Activated T-cell treated with anti-CD3 and anti-CD28 coated beads, Interleukin-2, amount 50 U/mL, for 72 hours (primary cell): ENCODE measurements around the gene CLDN11. TPM values are rescaled to one million over a fixed set of nuclear protein-coding genes. Genes with fewer than 3 reads are reported as not detected.

Experiments
- ATAC-seq, 2 donors: fragments of 150-1000 bp; cut with Tn5 transposase; replicated peaks in 1 of 2; 2 replicates each; pipeline ENCODE4 v1.10.0; 2021; ENCODE audit warnings: moderate library complexity in 2 of 2, mild to moderate bottlenecking in 1 of 2
- DNase-seq, 2 donors: peaks; one replicate each; pipeline ENCODE4 v3.0.0; 2021 to 2022; ENCODE audit warnings: mixed read lengths in 1 of 2
- H3K27ac Mint-ChIP-seq: one replicate; pipeline ENCODE4 v1.8.0; 2022; ENCODE audit warnings: mild to moderate bottlenecking, moderate library complexity, mixed read lengths
- H3K27me3 Mint-ChIP-seq: one replicate; pipeline ENCODE4 v1.8.0; 2022; ENCODE audit warnings: low read depth, mixed read lengths
- H3K36me3 Mint-ChIP-seq, 2 donors: one replicate each; pipeline ENCODE4 v1.8.0; 2022; ENCODE audit warnings: mixed read lengths in 2 of 2, mild to moderate bottlenecking in 1 of 2; ENCODE audit not compliant: insufficient read depth in 2 of 2
- H3K4me1 Mint-ChIP-seq: one replicate; pipeline ENCODE4 v1.8.0; 2022; ENCODE audit warnings: low read depth, mixed read lengths
- H3K4me3 Mint-ChIP-seq, 2 donors: one replicate each; pipeline ENCODE4 v1.8.0; 2022; ENCODE audit warnings: mild to moderate bottlenecking in 2 of 2, mixed read lengths in 2 of 2, moderate library complexity in 2 of 2
- H3K9me3 Mint-ChIP-seq, 2 donors: one replicate each; pipeline ENCODE4 v1.8.0; 2022; ENCODE audit warnings: mixed read lengths in 2 of 2
- total RNA-seq, 2 donors: library from RNA; stranded (reverse); gene quantifications; one replicate each; pipeline ENCODE4 v1.2.3, GENCODE V29; 2022

CLDN11 gene
- total RNA-seq, 2 donors from 2014 or later: not detected

- H3K27me3 Mint-ChIP-seq: peaks cover 40% of the 10 kb centered on the region
- peaks cover 10% of the 10 kb centered on the region for H3K4me1 Mint-ChIP-seq
- ATAC-seq (peak; percentile 24 to 43), DNase-seq (no peak)
- no peaks in the 10 kb centered on the region for H3K9me3 Mint-ChIP-seq
- H3K27ac Mint-ChIP-seq: no peak overlapping the region
- peaks cover 0 to 2% of the 10 kb centered on the region in 2 donors for H3K36me3 Mint-ChIP-seq
- H3K4me3 Mint-ChIP-seq: peak overlapping the region; percentile 60 to 62
Observed at GRCh38 chr3:170419557-170420087, 954 bp downstream of the CLDN11 start.

DNA sequence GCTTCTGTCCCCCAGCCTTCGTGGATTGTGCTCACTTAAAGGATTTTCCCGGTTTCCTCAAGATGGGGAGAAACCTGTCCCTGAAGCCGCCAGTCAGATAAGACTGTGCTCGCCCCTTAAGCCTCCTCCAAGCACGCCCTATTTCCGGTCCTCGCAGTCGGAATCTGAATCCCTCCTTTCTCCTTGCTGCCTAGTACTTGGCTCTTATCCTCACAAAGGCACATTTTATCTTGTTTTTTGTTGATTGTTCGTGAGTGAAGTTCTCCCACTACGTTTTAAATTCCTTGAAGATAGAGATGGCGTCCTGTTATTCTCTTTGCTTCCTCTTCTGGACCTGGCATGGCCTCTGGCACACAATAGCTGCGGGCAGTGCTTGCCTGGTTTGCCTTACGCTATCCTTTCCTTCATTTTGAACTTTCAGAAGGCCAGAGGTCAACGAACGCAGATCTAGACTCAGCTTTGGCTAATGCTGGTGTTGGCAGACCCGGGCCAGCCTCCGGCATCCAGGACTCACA lies 1.7 kb downstream of the CLDN11 start:
- Mint-ChIP-seq H3K27ac (no peak overlapping the region), H3K4me3 (peak overlapping the region; percentile 7 to 23), H3K9me3 (no peaks in the 10 kb centered on the region), H3K4me1 (peaks cover 10% of the 10 kb centered on the region), H3K36me3 (peaks cover 0 to 2% of the 10 kb centered on the region in 2 donors), H3K27me3 (peaks cover 40% of the 10 kb centered on the region)
- no peak for DNase-seq
- no peak for ATAC-seq

DNA sequence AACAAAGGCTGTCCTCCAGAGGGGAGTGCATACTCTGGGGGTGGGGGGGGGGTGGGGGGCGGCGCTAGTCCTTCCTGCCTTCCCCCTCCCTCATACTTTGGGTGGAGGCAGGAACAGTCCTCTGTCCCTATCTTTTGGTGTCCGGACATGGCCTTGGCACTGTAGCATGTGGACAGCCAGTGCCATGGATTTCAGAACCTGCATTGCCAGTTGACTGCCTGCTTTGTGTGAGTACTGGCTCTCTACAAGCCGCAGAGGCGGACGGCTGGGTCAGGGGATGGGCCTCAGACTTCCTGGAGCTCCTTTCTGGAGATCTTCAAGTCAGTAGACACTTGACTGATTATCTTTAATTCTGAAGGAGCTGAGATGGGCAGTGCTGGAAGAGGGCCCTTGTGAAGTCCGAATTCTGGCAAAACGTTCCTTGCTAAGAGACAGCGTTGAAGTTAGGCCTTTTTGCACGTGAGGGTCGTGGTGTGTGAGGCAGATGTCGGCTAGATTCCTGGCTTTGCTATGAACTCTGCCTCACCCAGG lies 2.5 kb downstream of the CLDN11 start:
- H3K4me3 Mint-ChIP-seq: no peak overlapping the region
- peaks cover 38% of the 10 kb centered on the region for H3K27me3 Mint-ChIP-seq
- ATAC-seq (no peak), DNase-seq (no peak)
- H3K9me3 Mint-ChIP-seq: no peaks in the 10 kb centered on the region
- H3K4me1 Mint-ChIP-seq: peaks cover 10% of the 10 kb centered on the region
- H3K36me3 Mint-ChIP-seq: peaks cover 0 to 2% of the 10 kb centered on the region in 2 donors
- H3K27ac Mint-ChIP-seq: no peak overlapping the region

DNA sequence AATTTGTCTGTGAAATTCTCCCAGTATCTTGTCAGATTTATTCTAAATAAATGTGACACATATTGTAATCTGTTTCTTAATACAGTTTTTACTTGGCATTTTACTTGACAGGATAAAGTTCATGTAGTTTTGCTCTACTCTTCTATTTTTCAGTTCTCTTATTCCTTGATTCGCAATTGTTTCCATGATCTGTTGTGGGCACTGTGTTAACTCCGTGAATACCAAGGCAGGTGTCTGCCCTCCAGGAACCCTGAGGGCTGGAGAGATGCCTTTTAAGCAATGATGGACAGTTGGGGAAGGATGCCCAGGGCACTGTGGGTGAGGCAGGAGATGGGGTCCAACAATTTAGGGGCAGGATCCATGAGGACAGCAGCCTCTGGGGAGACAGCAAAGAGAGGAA lies 3.1 kb downstream of the CLDN11 start:
- Mint-ChIP-seq H3K4me1 (peaks cover 10% of the 10 kb centered on the region), H3K27me3 (peaks cover 34% of the 10 kb centered on the region), H3K27ac (no peak overlapping the region), H3K36me3 (peaks cover 0 to 2% of the 10 kb centered on the region in 2 donors), H3K4me3 (no peak overlapping the region), H3K9me3 (no peaks in the 10 kb centered on the region)
- ATAC-seq: no peak
- DNase-seq: no peak

DNA sequence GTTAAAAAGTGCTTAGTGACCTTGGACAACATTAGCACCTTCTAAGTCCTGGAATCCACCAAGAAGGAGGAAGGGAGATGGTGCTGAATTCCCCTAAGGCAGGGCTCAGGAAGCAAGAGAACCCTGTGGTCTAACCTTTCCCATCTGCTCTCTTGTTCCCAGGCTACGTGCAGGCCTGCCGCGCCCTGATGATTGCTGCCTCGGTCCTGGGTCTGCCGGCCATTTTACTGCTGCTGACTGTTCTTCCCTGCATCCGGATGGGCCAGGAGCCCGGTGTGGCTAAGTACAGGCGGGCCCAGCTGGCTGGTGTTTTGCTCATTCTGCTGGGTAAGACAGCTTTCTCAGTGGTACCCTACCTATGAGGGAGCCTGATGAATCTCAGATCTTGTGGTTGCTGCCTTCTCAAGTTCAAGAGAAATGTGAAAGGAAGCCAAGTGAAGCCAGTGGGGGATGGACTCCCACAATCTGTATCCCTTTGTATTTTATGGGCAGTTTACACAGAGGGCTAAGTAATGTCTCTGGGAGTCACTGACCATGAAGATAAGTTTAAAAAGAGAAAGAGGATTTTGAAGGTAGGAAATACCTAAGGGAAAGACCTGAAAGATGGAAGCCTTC lies 4.4 kb downstream of the CLDN11 start:
- no peak overlapping the region for H3K4me3 Mint-ChIP-seq
- no peaks in the 10 kb centered on the region for H3K9me3 Mint-ChIP-seq
- peaks cover 0 to 2% of the 10 kb centered on the region in 2 donors for H3K36me3 Mint-ChIP-seq
- H3K27ac Mint-ChIP-seq: no peak overlapping the region
- H3K27me3 Mint-ChIP-seq: peaks cover 22% of the 10 kb centered on the region
- H3K4me1 Mint-ChIP-seq: peaks cover 9% of the 10 kb centered on the region
- DNase-seq (no peak), ATAC-seq (no peak)

- Mint-ChIP-seq H3K36me3 (no peaks in the 10 kb centered on the region), H3K4me1 (peaks cover 22% of the 10 kb centered on the region), H3K27ac (no peak overlapping the region), H3K27me3 (peaks cover 23% of the 10 kb centered on the region), H3K9me3 (no peaks in the 10 kb centered on the region), H3K4me3 (no peak overlapping the region)
- ATAC-seq (peak in 1 of 2 donors; percentile 43), DNase-seq (no peak)
Observed at GRCh38 chr3:170424879-170425278, 6.2 kb downstream of the CLDN11 start.

- Mint-ChIP-seq H3K27ac (no peak overlapping the region), H3K9me3 (no peaks in the 10 kb centered on the region), H3K36me3 (no peaks in the 10 kb centered on the region), H3K27me3 (peaks cover 24% of the 10 kb centered on the region), H3K4me1 (peaks cover 22% of the 10 kb centered on the region), H3K4me3 (no peak overlapping the region)
- DNase-seq (no peak), ATAC-seq (no peak)
Observed at GRCh38 chr3:170425491-170426239, 7.0 kb downstream of the CLDN11 start.

GRCh38 chr3:170426240-170426797 lies 7.7 kb downstream of the CLDN11 start:
- DNase-seq (no peak), ATAC-seq (peak in 1 of 2 donors; percentile 22)
- Mint-ChIP-seq H3K9me3 (no peaks in the 10 kb centered on the region), H3K4me3 (no peak overlapping the region), H3K36me3 (no peaks in the 10 kb centered on the region), H3K27ac (no peak overlapping the region), H3K4me1 (peaks cover 22% of the 10 kb centered on the region), H3K27me3 (peaks cover 25% of the 10 kb centered on the region)

GRCh38 chr3:170428095-170428494 lies 9.4 kb downstream of the CLDN11 start:
- Mint-ChIP-seq H3K27ac (no peak overlapping the region), H3K4me3 (peak overlapping the region in 1 of 2 donors; percentile 58), H3K9me3 (peaks cover 0 to 4% of the 10 kb centered on the region in 2 donors), H3K4me1 (peaks cover 17% of the 10 kb centered on the region), H3K36me3 (no peaks in the 10 kb centered on the region), H3K27me3 (peaks cover 19% of the 10 kb centered on the region)
- ATAC-seq (no peak), DNase-seq (no peak)

- no peak overlapping the region for H3K27ac Mint-ChIP-seq
- peak overlapping the region in 1 of 2 donors; percentile 31 for H3K4me3 Mint-ChIP-seq
- peaks cover 0 to 4% of the 10 kb centered on the region in 2 donors for H3K9me3 Mint-ChIP-seq
- no peaks in the 10 kb centered on the region for H3K36me3 Mint-ChIP-seq
- DNase-seq: no peak
- H3K27me3 Mint-ChIP-seq: peaks cover 19% of the 10 kb centered on the region
- peak in 1 of 2 donors; percentile 42 for ATAC-seq
- peaks cover 17% of the 10 kb centered on the region for H3K4me1 Mint-ChIP-seq
Observed at GRCh38 chr3:170429050-170429449, 10.4 kb downstream of the CLDN11 start.

GRCh38 chr3:170431054-170431453 lies 12.4 kb downstream of the CLDN11 start:
- H3K9me3 Mint-ChIP-seq: peaks cover 0 to 4% of the 10 kb centered on the region in 2 donors
- no peak for DNase-seq
- H3K36me3 Mint-ChIP-seq: no peaks in the 10 kb centered on the region
- no peak overlapping the region for H3K4me3 Mint-ChIP-seq
- H3K27me3 Mint-ChIP-seq: peaks cover 19% of the 10 kb centered on the region
- peaks cover 17% of the 10 kb centered on the region for H3K4me1 Mint-ChIP-seq
- ATAC-seq: no peak
- H3K27ac Mint-ChIP-seq: no peak overlapping the region

DNA sequence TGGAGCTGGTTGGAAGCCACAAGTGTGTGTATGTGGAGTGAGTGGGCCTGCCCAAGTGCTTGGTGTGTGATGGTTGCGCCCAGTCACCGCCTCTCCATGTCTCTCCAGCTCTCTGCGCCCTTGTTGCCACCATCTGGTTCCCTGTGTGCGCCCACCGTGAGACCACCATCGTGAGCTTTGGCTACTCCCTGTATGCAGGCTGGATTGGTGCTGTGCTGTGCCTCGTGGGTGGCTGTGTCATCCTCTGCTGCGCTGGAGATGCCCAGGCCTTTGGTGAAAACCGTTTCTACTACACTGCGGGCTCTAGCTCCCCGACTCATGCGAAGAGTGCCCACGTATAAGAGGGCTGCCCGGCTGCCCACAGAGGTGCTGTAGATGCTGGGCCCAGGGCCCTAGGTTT lies 13.7 kb downstream of the CLDN11 start:
- Mint-ChIP-seq H3K27ac (no peak overlapping the region), H3K27me3 (peaks cover 19% of the 10 kb centered on the region), H3K9me3 (peaks cover 0 to 4% of the 10 kb centered on the region in 2 donors), H3K4me3 (no peak overlapping the region), H3K36me3 (no peaks in the 10 kb centered on the region), H3K4me1 (peaks cover 26% of the 10 kb centered on the region)
- no peak for DNase-seq
- no peak for ATAC-seq

DNA sequence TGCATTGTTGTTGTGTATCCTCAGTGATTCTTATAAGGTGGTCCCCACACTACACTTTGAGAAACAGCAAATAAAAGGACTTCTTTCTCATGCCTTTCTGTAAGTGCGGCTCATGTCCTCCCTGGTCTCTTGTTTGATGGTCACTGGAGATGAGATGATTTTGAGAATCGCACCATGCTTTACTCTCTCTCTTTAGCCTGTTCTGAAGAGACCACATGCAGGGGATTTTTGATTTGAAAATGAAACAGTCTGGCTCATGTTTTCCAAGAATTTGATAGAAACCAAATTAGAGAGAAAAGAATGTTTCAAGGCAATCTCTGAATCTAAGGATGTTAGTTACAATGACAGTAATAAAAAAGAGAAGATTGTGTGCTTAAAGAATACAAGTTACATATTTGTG lies 18.0 kb downstream of the CLDN11 start:
- Mint-ChIP-seq H3K4me3 (no peak overlapping the region), H3K27ac (no peak overlapping the region), H3K4me1 (peaks cover 21% of the 10 kb centered on the region), H3K36me3 (no peaks in the 10 kb centered on the region), H3K27me3 (peaks cover 16% of the 10 kb centered on the region), H3K9me3 (peaks cover 0 to 2% of the 10 kb centered on the region in 2 donors)
- DNase-seq (no peak), ATAC-seq (peak in 1 of 2 donors; percentile 15)
